ENCODE measurements around the gene KRTAP4-9.
"Not testable (repeated sequence)": the region's sequence is repeated elsewhere in the genome, so short reads cannot be mapped to it uniquely, and the experiment has no call there.

Gene KRTAP4-9

DNA sequence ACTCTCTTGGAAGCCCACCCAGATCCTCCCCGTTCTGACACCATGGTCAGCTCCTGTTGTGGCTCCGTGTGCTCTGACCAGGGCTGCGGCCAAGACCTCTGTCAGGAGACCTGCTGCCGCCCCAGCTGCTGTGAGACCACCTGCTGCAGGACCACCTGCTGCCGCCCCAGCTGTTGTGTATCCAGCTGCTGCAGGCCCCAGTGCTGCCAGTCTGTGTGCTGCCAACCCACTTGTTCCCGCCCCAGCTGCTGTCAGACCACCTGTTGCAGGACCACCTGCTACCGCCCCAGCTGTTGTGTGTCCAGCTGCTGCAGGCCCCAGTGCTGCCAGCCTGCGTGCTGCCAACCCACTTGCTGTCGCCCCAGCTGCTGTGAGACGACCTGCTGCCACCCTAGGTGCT lies at the start of gene KRTAP4-9:
Gene KRTAP4-9 (plus strand): TSS at position 43 of the 400 bp plus-strand sequence. CDS start 0 bp downstream, at position 43.
- not testable (repeated sequence) for DNase-seq

DNA sequence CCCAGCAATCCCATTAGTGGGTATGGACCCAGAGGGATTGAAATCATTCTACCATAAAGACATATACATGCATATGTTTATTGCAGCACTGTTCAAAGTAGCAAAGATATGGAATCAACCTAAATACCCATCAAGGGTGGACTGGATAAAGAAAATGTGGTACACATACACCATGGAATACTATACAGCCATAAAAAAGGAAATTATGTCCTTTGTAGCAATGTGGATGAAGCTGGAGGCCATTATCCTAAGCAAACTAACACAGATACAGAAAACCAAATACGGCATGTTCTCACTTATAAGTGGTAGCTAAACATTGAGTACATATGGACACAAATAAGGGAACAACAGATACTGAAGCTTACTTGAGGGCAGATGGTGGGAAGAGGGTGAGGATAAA lies 47.6 kb upstream of the KRTAP4-9 start:
- no peak for DNase-seq

DNA sequence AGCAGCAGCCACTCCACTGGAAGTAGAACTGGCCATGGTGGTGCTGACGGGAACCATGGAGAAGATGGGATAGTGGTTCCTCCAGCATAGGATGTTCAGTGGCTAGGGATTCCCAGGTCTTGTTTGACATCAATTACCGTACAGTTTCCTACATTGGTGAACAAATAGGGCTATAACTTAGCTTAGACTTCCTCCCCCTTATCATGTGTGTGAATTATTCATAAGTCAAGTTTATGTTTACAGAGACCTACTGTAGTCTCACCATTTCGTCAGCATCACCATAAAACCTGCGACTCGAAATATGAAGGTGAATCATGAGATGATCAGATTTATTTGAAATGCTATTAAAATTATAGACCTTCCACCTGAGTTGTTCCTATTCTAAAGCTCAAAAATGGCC lies 46.4 kb upstream of the KRTAP4-9 start:
- DNase-seq = no peak

GRCh38 chr17:41059276-41060051 lies 45.7 kb upstream of the KRTAP4-9 start:
- not testable (repeated sequence) for DNase-seq

GRCh38 chr17:41060052-41060604 lies 45.1 kb upstream of the KRTAP4-9 start, which contains the start of gene KRTAP2-3:
KRTAP2-3 (minus strand) TSS chr17:41060114; CDS start chr17:41060050, 64 bp downstream.
- no peak for DNase-seq

DNA sequence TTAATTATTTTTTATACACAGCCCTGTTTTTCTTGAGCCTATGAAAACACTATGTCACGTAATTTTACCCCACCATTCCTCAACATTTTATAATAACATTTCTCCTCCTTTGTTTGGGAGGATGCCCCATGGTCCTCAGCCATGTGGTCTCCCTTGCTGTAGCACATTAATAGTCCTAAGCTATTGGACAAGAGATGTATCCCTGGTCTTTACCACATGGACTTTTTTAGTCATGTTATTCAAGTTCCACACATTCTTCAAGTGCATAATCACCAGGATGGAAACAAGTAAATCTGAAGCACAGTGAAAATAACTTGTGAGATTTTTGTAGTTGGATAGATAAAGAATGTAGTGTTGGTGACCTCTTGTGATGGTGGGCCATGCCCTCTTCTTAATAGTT lies 43.2 kb upstream of the KRTAP4-9 start:
- no peak for DNase-seq

DNA sequence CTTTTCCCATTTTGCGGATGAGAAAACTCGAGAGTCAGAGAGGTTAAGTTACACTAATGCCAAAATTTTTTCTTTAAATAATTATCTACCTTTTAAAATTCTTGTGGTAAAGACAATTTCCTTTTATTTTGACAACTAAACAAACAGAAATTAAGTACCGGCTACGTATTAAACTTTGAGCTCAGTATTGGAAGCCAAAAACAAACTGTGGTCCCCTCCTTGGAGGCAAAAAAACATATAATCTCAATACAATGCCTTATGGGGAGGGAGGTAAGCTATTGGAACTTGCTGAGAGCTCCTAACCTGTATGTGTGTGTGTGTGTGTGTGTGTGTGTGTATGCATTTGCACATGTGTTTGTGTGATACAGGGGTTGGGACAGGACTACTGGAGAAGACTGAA lies 41.7 kb upstream of the KRTAP4-9 start:
- DNase-seq = no peak

DNA sequence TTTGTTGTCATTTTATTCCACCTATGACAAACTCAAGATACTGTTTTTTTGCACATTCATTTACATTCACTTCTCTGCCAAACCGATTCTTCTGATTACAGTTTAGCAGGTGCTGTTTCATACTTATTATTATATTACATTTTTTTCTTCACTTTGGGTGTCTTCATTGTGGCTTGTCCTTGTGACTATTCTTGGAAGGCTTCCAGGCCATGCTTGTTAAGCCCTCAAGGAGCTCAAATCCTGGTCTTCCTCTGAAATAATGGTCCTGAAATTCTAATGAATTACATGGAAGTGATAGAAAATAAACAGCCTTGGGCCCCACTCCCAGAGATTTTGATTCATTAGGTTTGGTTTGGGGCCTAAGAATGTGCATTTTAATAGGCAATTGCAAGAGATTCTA lies 40.9 kb upstream of the KRTAP4-9 start:
- DNase-seq = no peak

GRCh38 chr17:41065016-41065689 lies 40.0 kb upstream of the KRTAP4-9 start:
- not testable (repeated sequence) for DNase-seq

DNA sequence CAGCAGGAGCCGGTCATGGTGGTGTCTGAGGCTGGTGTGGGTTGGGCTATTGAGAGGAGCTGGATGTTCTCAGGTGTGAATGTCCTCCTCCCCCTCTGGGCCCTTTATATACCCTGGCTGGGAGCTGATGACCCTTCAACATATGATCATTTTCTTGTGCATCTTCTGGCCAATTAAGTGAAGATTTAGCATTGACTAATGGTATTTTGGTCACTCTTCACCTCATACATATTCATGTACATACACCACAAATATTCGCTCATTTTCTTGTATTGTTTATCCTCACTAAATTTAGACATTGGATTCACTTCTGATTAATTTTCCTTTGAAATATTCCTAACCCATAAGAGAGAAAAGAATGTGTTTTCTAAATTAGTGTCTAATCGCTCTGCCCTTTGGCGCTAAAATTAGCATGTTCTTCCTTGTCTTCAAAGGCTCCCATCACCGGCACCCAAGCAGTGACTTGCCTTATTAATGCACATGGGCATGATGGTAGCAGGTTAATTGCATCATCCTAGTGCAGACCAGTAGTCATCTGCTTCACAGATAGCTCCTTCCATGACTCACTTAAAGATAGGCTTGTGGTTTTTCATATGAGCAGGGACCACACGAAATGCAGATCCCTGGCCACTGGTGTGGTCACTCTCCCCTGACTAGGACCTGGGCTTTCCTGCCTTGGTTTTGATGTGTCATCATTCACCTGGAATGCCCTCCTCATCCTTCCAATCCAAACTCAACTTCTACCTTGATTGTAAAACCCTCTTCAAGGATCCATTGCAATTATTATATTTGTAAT lies 39.2 kb upstream of the KRTAP4-9 start, which contains the start of gene KRTAP2-4:
Gene KRTAP2-4 (minus strand): TSS at position 51 of the 796 bp plus-strand sequence. CDS start 34 bp downstream, at position 17.
- DNase-seq = no peak

GRCh38 chr17:41067281-41067680 lies 37.9 kb upstream of the KRTAP4-9 start:
- DNase-seq = no peak

GRCh38 chr17:41069031-41069430 lies 36.2 kb upstream of the KRTAP4-9 start:
- no peak for DNase-seq

DNA sequence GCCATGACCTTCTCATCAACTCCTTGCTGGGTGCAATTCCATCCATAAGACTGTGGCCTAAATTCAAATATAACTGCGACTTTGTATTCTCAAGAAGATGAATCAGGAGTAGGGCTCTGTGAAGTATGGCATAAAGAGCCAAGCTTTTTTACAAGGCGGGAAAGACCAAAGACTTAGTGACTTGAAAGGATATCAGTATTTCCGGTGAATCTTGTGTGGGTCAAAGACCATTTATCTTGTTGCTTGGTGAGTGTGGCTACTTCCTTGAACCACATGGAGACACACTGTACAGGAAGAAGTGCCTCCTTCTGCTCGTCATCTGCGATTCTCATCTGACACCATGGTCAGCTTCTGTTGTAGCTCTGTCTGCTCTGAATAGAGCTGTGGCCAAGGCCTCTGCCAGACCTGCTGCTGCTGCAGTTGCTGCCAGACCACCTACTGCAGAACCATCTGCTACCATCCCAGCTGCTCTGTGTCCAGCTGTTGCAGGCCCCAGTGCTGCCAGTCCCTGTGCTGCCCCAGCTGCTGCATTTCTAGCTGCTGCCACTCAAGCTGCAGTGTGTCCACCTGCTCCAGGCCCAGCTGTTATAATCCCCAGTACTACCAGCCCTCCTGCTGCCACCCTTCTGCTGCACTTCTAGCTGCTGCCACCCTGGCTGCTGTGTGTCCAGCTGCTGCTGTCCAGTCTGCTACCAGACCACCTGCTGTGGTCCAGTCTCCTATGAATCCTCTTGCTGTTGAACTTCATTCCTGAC lies 33.4 kb upstream of the KRTAP4-9 start:
- DNase-seq = no peak

GRCh38 chr17:41073676-41074075 lies 31.5 kb upstream of the KRTAP4-9 start:
- no peak for DNase-seq

- no peak for DNase-seq
These were observed 28.4 kb upstream of the KRTAP4-9 start for GRCh38 chr17:41076788-41077187.

GRCh38 chr17:41082626-41083025 lies 22.6 kb upstream of the KRTAP4-9 start:
- DNase-seq = no peak

- not testable (repeated sequence) for DNase-seq
These were observed 21.8 kb upstream of the KRTAP4-9 start for GRCh38 chr17:41083427-41083826.

GRCh38 chr17:41084100-41084856 lies 20.9 kb upstream of the KRTAP4-9 start, which contains the start of gene KRTAP4-7:
KRTAP4-7 (plus strand) TSS chr17:41084150; CDS start chr17:41084207, 57 bp downstream.
- DNase-seq = not testable (repeated sequence)

- not testable (repeated sequence) for DNase-seq
These were observed 16.3 kb upstream of the KRTAP4-9 start for GRCh38 chr17:41088760-41089352.
